NCI-H82 treated with DMSO at 0.1 percent for 48 hours (cell line): Measurements from ENCODE around the gene GALNT13.

ENCODE experiments used
- DNase-seq: peaks from one replicate; lab custom pipeline; 2025; ENCODE audit not compliant: unreplicated experiment; lab: John Stamatoyannopoulos, UW

The GALNT13 gene

GRCh38 chr2:154120706-154121105 lies 249.0 kb downstream of the GALNT13 start:
- DNase-seq = no peak

GRCh38 chr2:154125891-154126290 lies 254.2 kb downstream of the GALNT13 start:
- DNase-seq = no peak

- no peak for DNase-seq
Observed at GRCh38 chr2:154130821-154131220, 259.1 kb downstream of the GALNT13 start.

- no peak for DNase-seq
Observed at GRCh38 chr2:154132827-154133226, 261.1 kb downstream of the GALNT13 start.

DNA sequence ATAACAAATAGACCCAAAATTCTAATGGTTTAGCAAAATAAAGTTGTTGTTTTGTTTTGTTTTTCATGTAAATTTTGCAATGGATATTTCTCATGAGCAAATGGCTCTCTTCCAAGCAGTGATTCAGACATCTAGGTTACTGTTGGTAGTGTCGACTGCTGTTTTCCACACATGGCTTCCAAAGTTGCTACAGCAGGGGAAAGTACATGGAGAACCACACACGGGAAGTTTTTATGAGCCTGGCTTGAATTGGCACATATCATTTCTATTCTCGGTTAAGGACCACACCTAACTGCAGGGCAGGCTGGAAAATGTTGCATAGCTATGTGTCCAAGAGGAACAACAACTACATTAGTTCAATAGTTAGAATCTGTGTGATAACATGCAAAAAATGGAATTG lies 262.1 kb downstream of the GALNT13 start:
- DNase-seq = no peak

DNA sequence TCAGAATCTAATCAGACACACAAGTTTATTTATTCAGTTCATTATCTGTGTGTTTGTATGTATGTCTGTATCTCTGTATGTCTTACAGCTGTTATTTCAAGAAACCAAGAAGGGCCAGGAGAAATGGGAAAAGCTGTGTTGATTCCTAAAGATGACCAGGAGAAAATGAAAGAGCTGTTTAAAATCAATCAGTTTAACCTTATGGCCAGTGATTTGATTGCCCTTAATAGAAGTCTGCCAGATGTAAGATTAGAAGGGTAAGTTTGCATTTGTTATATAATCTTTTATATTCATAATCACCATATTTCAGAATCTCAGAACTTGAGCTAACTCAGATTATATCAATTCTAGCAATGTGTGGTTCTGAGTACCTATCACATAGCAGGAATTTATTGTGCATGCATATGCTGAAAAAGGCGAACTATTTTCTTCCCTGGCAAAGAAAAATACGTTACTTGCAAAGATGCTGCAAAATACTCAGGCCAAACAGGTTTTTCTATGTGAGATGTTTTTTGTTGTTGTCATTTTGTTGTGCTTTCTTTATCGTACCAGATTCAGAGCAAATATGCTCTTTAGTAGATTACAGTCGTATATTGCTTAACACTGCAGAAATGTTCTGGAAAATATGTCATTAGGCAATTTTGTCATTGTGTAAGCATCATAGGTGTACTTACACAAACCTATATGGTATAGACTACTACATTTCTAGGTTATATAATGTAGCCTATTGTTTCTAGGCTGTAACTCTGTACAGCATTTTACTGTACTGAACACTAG lies 268.7 kb downstream of the GALNT13 start:
- DNase-seq = no peak

GRCh38 chr2:154142480-154142879 lies 270.8 kb downstream of the GALNT13 start:
- DNase-seq = no peak

DNA sequence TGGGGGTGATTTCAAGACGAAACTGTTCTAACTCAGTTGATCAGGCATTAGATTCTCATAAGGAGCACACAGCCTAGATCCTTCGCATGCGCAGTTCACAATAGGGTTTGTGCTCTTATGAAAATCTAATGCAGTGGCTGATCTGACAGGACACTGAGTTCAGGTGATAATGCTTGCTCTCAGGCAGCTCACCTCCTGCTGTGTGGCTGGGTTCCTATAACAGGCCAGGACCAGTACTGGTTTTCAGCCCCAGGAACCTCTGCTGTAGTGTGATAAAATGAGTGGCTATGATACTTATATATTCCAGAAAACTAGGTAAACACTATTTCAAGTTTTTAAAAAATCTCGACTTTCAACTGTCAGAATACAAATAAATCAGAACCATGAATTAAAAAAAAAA lies 271.4 kb downstream of the GALNT13 start:
- DNase-seq = no peak

GRCh38 chr2:154158101-154158500 lies 286.4 kb downstream of the GALNT13 start:
- DNase-seq = no peak

- DNase-seq = no peak
Observed at GRCh38 chr2:154161286-154161685, 289.6 kb downstream of the GALNT13 start.

DNA sequence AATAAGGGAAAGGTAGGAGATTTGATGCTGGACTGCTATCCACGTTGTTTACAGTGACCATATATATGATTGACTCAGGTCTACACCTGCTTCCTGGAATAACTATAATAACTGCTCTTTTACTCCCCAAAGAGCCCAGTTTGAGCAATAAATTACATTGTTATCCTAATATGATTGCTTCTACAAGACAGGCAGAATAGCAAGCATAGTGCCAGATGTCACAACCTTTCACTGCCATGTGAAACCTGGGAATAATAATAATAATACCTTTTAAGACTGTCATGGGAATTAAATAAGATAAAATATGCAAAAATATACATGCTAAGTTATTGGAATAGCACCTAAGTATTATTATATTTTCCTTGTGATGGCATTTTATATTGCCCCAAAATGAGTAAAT lies 298.7 kb downstream of the GALNT13 start:
- DNase-seq = no peak

DNA sequence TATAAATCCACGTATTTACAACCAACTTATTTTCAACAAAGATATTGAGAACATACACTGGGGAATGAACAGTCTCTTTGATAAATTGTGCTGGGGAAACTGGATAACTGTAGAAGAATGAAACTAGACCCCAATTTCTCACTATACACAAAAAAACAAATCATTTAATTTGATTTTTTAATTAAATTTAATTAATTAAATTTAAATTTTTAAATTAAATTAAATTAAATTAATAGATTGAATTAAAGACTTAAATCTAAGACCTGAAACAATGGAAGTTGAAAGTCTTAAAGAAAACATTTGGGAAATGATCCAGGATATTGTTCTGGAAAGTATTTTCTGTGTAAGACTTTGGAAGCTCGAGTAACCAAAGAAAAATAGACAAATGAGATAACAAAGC lies 301.4 kb downstream of the GALNT13 start:
- DNase-seq = no peak

DNA sequence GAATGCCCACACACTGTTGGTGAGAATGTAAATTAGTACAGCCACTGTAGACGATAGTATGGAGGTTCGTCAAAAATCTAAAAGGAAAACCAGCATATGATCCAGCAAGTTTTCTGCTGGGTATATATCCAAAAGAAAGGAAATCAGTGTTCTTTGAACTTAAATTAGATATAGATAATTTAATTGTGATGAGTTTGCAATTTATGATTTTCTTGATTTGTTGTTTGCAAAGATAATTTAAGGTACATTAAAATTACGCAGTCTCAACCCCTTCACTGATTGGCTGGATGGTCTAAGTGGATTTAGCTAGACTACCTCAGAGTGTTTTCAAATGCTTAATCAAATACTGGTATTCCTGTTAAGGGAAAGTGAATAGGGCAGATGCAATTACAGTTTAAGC lies 302.2 kb downstream of the GALNT13 start:
- DNase-seq = no peak

GRCh38 chr2:154182008-154182407 lies 310.3 kb downstream of the GALNT13 start:
- DNase-seq = no peak

- DNase-seq = no peak
Observed at GRCh38 chr2:154187948-154188347, 316.2 kb downstream of the GALNT13 start.

GRCh38 chr2:154189953-154190352 lies 318.2 kb downstream of the GALNT13 start:
- DNase-seq = no peak

GRCh38 chr2:154193246-154193645 lies 321.5 kb downstream of the GALNT13 start:
- DNase-seq = no peak

DNA sequence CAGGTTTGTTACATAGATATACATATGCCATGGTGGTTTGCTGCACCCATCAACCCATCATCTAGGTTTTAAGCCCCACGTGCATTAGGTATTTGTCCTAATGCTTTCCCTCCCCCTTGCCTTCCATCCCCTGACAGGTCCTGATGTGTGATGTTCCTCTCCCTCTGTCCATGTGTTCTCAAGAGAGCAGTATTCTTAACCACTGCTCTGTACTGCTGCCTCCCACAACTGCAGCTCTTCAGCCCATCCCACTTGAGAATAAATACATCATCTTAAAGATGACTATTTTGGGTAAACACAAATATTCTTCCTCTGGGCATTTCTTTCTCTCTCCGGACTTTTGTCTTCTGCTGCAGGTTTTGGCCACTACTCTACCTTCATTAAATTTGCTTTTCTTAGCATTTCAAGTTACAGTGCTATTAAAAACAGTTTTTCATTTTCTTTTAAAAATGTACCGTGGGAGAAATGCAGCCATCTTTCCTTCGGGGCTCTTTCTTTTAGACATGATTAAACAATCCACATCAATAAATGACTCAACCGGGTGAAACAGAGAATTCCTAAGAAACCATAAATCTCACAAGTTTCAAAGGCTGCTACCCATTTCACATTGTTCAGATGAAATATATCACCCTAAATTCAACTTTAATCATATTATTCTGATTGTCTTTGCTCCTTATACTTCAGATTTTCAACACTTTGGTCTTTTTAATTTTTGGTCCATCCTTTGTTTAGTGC lies 323.4 kb downstream of the GALNT13 start:
- DNase-seq = no peak

DNA sequence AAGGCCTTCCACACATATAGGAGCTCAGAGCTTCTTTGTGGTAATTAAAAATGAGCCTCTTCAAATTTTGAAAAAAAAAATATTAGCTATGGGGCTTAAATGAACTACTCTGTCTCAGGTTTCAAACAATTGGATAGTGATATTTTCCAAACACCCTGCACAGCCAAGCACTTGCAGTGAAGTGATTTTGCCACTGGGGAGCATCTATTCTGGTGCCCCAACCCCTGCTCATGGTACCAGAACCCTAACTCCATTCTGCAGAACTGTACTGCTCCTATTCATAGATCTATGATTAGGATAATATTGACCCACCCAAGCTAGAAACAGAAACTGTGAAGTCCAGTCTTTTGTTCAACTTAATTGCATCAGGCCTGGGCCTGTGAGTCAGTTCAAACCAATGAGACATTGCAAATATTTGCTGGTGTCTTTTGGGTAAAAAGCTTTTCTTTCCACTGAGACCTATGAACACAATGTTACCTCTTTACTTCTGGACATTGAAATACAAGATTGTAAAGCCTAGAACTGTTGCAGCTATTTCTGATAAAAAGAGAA lies 324.0 kb downstream of the GALNT13 start:
- DNase-seq = no peak

GRCh38 chr2:154198866-154199265 lies 327.1 kb downstream of the GALNT13 start:
- no peak for DNase-seq

DNA sequence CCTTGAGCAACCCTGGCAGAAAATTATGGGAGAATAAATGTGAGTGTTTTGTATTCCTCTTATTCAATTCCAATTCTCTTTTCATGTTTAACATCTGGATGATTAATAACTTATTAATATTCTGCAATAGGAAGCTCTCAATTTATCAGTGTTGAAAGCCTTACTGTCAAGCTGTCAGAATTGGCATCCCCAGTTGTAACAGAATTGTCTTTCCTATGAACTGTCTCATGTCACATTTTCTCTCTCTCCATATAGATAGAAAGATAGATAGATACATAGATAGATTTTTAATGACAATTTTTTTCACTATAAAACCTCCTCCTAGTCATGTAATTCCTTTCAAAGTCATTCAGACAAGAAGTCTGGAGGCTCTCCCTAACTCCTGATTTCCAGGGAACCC lies 331.5 kb downstream of the GALNT13 start:
- DNase-seq = no peak

GRCh38 chr2:154203902-154204301 lies 332.2 kb downstream of the GALNT13 start:
- DNase-seq = no peak
